Endothelial cell of umbilical vein (primary cell): ENCODE data around the gene CROCC2. TPM values are rescaled to one million over a fixed set of nuclear protein-coding genes. Genes with fewer than 3 reads are reported as not detected.

Experiments
- BruUV-seq: library from RNA; stranded (reverse); fragments of 400-500 nt; replicated peaks from 2 replicates; lab custom pipeline; 2021; lab: Mats Ljungman, UMichigan
- CTCF ChIA-PET: fragments of 300-600, 350-600 bp; sonication (Branson Sonifier 250); formaldehyde crosslinking; loops from one replicate; lab custom pipeline; 2021; ENCODE audit warnings: antibody characterized with exemption, inconsistent platforms; lab: Charles Lee
- POLR2A ChIA-PET: fragments of 300-600, 350-600 bp; sonication (Branson Sonifier 250); formaldehyde crosslinking; loops from one replicate; lab custom pipeline; 2021; ENCODE audit warnings: antibody characterized with exemption, inconsistent platforms; lab: Charles Lee
- DNase-seq: peaks from one replicate; pipeline ENCODE4 v3.0.0-alpha.2; 2011; ENCODE audit warnings: low read depth, low spot score
- FAIRE-seq: peaks from 2 replicates; lab custom pipeline; 2011; peaks lifted over from hg19 to GRCh38; lab: Jason Lieb, UNC
- H2AFZ ChIP-seq: 2 replicates; pipeline ENCODE4 v1.6.0; 2012; ENCODE audit warnings: low read depth, low read length, control low read depth, inconsistent platforms
- H3K27ac ChIP-seq: 2 replicates; pipeline ENCODE4 v1.5.1; 2011; ENCODE audit warnings: low read depth, mild to moderate bottlenecking, control low read depth, low read length, moderate library complexity; ENCODE audit not compliant: insufficient read depth
- H3K27me3 ChIP-seq, 2 experiments: 2 replicates each; pipeline versions ENCODE4 v1.6.0 to v1.6.1; 2011; ENCODE audit warnings: low read length in 2 of 2, mixed read lengths in 1 of 2; ENCODE audit not compliant: control insufficient read depth in 2 of 2, insufficient read depth in 2 of 2
- H3K36me3 ChIP-seq, 2 experiments: 2 replicates in 1 of 2; 3 replicates in 1 of 2; pipeline ENCODE4 v1.5.1; 2011; ENCODE audit warnings: low read length in 2 of 2, mild to moderate bottlenecking in 1 of 2, moderate library complexity in 1 of 2; ENCODE audit not compliant: control insufficient read depth in 2 of 2, insufficient read depth in 2 of 2; ENCODE audit errors: extremely low read depth in 1 of 2
- H3K4me1 ChIP-seq: 3 replicates; pipeline ENCODE4 v1.5.1; 2011; ENCODE audit warnings: mild to moderate bottlenecking, low read length; ENCODE audit not compliant: control insufficient read depth, insufficient read depth; ENCODE audit errors: extremely low read depth
- H3K4me2 ChIP-seq: 2 replicates; pipeline ENCODE4 v1.6.1; 2011; ENCODE audit warnings: low read length, control low read depth, mixed read lengths; ENCODE audit not compliant: insufficient read depth
- H3K4me3 ChIP-seq, 3 experiments: fragments of 200-600 bp in 1 of 3; sonication (generic), shearing (Covaris generic) in 1 of 3; replicated peaks in 1 of 3; 2 replicates each; pipeline ENCODE4 v1.5.1; 2011 to 2016; ENCODE audit warnings: control low read depth in 3 of 3, low read length in 3 of 3, mild to moderate bottlenecking in 2 of 3, inconsistent platforms in 1 of 3, low read depth in 1 of 3, moderate library complexity in 1 of 3; ENCODE audit not compliant: insufficient read depth in 1 of 3
- H3K79me2 ChIP-seq: 2 replicates; pipeline ENCODE4 v1.6.0; 2012; ENCODE audit warnings: low read length, inconsistent platforms; ENCODE audit not compliant: control insufficient read depth, insufficient read depth
- H3K9ac ChIP-seq: replicated peaks from 2 replicates; pipeline ENCODE3; 2011; ENCODE audit warnings: low read length, control low read depth; ENCODE audit not compliant: insufficient read depth; ENCODE audit errors: extremely low read depth
- H3K9me1 ChIP-seq: replicated peaks from 3 replicates; pipeline ENCODE4 v1.6.0; 2011; ENCODE audit warnings: mild to moderate bottlenecking, low read length; ENCODE audit not compliant: control insufficient read depth, insufficient read depth; ENCODE audit errors: extremely low read depth
- H3K9me3 ChIP-seq: replicated peaks from 2 replicates; pipeline ENCODE4 v1.5.1; 2012; ENCODE audit warnings: low read length, inconsistent platforms; ENCODE audit not compliant: control insufficient read depth, insufficient read depth
- H4K20me1 ChIP-seq: replicated peaks from 2 replicates; pipeline ENCODE3; 2011; ENCODE audit warnings: mild to moderate bottlenecking, low read length; ENCODE audit not compliant: control insufficient read depth, insufficient read depth; ENCODE audit errors: extremely low read depth
- EZH2 ChIP-seq: IDR thresholded peaks from 2 replicates; pipeline ENCODE4 v1.6.1; 2012; ENCODE audit warnings: borderline replicate concordance, low read depth, mild to moderate bottlenecking, moderate library complexity, low read length, inconsistent platforms; ENCODE audit not compliant: severe bottlenecking
- FOS ChIP-seq: IDR thresholded peaks from 2 replicates; pipeline ENCODE4 v1.6.1; 2011; ENCODE audit warnings: mild to moderate bottlenecking, low read length, moderate library complexity, borderline replicate concordance; ENCODE audit not compliant: insufficient read depth
- GATA2 ChIP-seq: IDR thresholded peaks from 2 replicates; pipeline ENCODE4 v1.7.0; 2011; ENCODE audit warnings: low read depth, mild to moderate bottlenecking, moderate library complexity, mixed read lengths, low read length; ENCODE audit not compliant: insufficient read length, insufficient read depth
- JUN ChIP-seq: IDR thresholded peaks from 2 replicates; pipeline ENCODE4 v1.6.1; 2011; ENCODE audit warnings: borderline replicate concordance, low read depth; ENCODE audit not compliant: insufficient read length, insufficient read depth
- MAX ChIP-seq: IDR thresholded peaks from 2 replicates; pipeline ENCODE4 v1.6.1; 2011; ENCODE audit not compliant: insufficient read depth, insufficient read length
- MYC ChIP-seq: IDR thresholded peaks from one replicate; pipeline ENCODE4 v1.6.1; 2011; ENCODE audit warnings: mild to moderate bottlenecking, low read depth, low read length
- POLR2A ChIP-seq: IDR thresholded peaks from 2 replicates; pipeline ENCODE4 v1.6.1; 2012; ENCODE audit warnings: low read depth, mild to moderate bottlenecking, control low read depth, low read length
- POLR2AphosphoS5 ChIP-seq: IDR thresholded peaks from 2 replicates; pipeline ENCODE4 v1.6.1; 2012; ENCODE audit warnings: low read depth, mild to moderate bottlenecking, control low read depth, low read length, moderate library complexity; ENCODE audit not compliant: insufficient read depth
- dilution Hi-C: fragments of 300-500 bp; cut with MboI; formaldehyde crosslinking; loops from one replicate; pipeline ENCODE4 v1.15.0; 2019; ENCODE audit warnings: low sequenced_read_pairs; ENCODE audit not compliant: extremely low pct_ligation_motif_present
- intact Hi-C: fragments of 100-400 bp; cut with micrococcal nuclease; formaldehyde crosslinking; loops from one replicate; pipeline ENCODE4 v1.10.0; 2022
- polyA plus RNA-seq, 4 experiments: library from polyadenylated mRNA; depleted of rRNA in 3 of 4; stranded (reverse) in 3 of 4; unstranded in 1 of 4; fragments of >200 nt; gene quantifications; 2 replicates each; pipeline versions ENCODE4 v1.2.1 to v1.2.3, GENCODE V29; 2011 to 2012; ENCODE audit warnings: missing spikeins in 1 of 4
- total RNA-seq: library from RNA; stranded (reverse); gene quantifications from 2 replicates; pipeline ENCODE4 v1.2.3, GENCODE V29; 2021
- TF ChIP-seq, protein P1 (sequence below), 2 donors: IDR thresholded peaks; 1 replicate in 1 of 2; 2 replicates in 1 of 2; pipeline ENCODE4 v1.5.1; 2011; ENCODE audit warnings: low read length in 2 of 2, mild to moderate bottlenecking in 2 of 2, moderate library complexity in 2 of 2, control low read depth in 1 of 2, inconsistent platforms in 1 of 2, low read depth in 1 of 2; ENCODE audit not compliant: insufficient read depth in 1 of 2; ENCODE audit errors: extremely low read depth in 1 of 2

CROCC2 gene
- total and polyA plus RNA-seq, 2 donors (not counting 3 experiments of a cell fraction or from before 2014, with no cell fraction given), result not detected

- Histone ChIP-seq H3K27me3 (no peaks in the 10 kb centered on the region), H3K27ac (no peak overlapping the region), H4K20me1 (no peaks in the 10 kb centered on the region), H3K79me2 (no peaks in the 10 kb centered on the region), H3K9me1 (no peaks in the 10 kb centered on the region), H3K9ac (no peak overlapping the region), H3K4me3 (no peak overlapping the region), H3K4me1 (peaks cover 11% of the 10 kb centered on the region), H2AFZ (no peak overlapping the region), H3K9me3 (no peaks in the 10 kb centered on the region), H3K4me2 (no peak overlapping the region), H3K36me3 (no peaks in the 10 kb centered on the region)
- dilution Hi-C loops, result no loop called here
- no peak for DNase-seq
- TF ChIP-seq MAX, result no peak
- no peak for TF ChIP-seq POLR2A
- no peak for TF ChIP-seq EZH2
- no peak for TF ChIP-seq JUN
- no peak for TF ChIP-seq POLR2AphosphoS5
- TF ChIP-seq, protein P1, sequence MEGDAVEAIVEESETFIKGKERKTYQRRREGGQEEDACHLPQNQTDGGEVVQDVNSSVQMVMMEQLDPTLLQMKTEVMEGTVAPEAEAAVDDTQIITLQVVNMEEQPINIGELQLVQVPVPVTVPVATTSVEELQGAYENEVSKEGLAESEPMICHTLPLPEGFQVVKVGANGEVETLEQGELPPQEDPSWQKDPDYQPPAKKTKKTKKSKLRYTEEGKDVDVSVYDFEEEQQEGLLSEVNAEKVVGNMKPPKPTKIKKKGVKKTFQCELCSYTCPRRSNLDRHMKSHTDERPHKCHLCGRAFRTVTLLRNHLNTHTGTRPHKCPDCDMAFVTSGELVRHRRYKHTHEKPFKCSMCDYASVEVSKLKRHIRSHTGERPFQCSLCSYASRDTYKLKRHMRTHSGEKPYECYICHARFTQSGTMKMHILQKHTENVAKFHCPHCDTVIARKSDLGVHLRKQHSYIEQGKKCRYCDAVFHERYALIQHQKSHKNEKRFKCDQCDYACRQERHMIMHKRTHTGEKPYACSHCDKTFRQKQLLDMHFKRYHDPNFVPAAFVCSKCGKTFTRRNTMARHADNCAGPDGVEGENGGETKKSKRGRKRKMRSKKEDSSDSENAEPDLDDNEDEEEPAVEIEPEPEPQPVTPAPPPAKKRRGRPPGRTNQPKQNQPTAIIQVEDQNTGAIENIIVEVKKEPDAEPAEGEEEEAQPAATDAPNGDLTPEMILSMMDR (IDR thresholded peaks at IDR 0.05; ENCODE audit: extremely low read depth in 1 of 2, insufficient read depth in 1 of 2, low read depth in 1 of 2, low read length in 2 of 2), result no peak
- no peak for TF ChIP-seq GATA2
- TF ChIP-seq MYC, result no peak
- TF ChIP-seq FOS, result no peak
- ChIA-PET POLR2A (no interaction called here), CTCF (interaction anchor here (1.3 to 4.6 kb wide), 2 partner anchors 13 to 49 kb away, joined by 3 to 40 read pairs; no protein-coding TSS in a partner anchor)
- BruUV-seq, result no TSS peak
- FAIRE-seq, result no peak
- intact Hi-C loops, result no loop called here
These were observed 5.8 kb upstream of the CROCC2 start for GRCh38 chr2:240900141-240900860.
